Activated naive CD4-positive, alpha-beta T cell (primary cell): ENCODE results near the gene LGI4.

Source experiments
- DNase-seq, 4 experiments: peaks; one replicate each; lab custom pipeline; 2025; lab: John Stamatoyannopoulos, UW

LGI4 gene

GRCh38 chr19:35123573-35123972 lies 11.3 kb downstream of the LGI4 start:
- no peak for DNase-seq

- DNase-seq, result no peak
Observed at GRCh38 chr19:35122687-35123551, 11.9 kb downstream of the LGI4 start.

GRCh38 chr19:35120898-35121297 lies 14.0 kb downstream of the LGI4 start:
- DNase-seq, result no peak

GRCh38 chr19:35120492-35120891 lies 14.4 kb downstream of the LGI4 start:
- DNase-seq, result no peak

- no peak for DNase-seq
Observed at GRCh38 chr19:35119578-35120155, 15.2 kb downstream of the LGI4 start.

GRCh38 chr19:35119091-35119490 lies 15.8 kb downstream of the LGI4 start:
- DNase-seq, result no peak

GRCh38 chr19:35118268-35119020 lies 16.4 kb downstream of the LGI4 start:
- DNase-seq, result no peak

- DNase-seq, result no peak
Observed at GRCh38 chr19:35117799-35118198, 17.1 kb downstream of the LGI4 start.

GRCh38 chr19:35117116-35117515 lies 17.7 kb downstream of the LGI4 start:
- DNase-seq, result no peak

- DNase-seq, result no peak
Observed at GRCh38 chr19:35116072-35116801, 18.6 kb downstream of the LGI4 start.

GRCh38 chr19:35115177-35115951 lies 19.5 kb downstream of the LGI4 start, which contains the start of gene FXYD3:
Gene FXYD3, plus strand, starts transcription at chr19:35115823. Its CDS starts 3,554 bp downstream, at chr19:35119377.
- DNase-seq, result no peak

- peak; percentile 45 to 63 (median 52) for DNase-seq
Observed at GRCh38 chr19:35114353-35115176, 20.3 kb downstream of the LGI4 start.

GRCh38 chr19:35112995-35113688 lies 21.7 kb downstream of the LGI4 start:
- no peak for DNase-seq

GRCh38 chr19:35110974-35111373 lies 23.9 kb downstream of the LGI4 start:
- DNase-seq, result no peak

- no peak for DNase-seq
Observed at GRCh38 chr19:35109395-35110112, 25.3 kb downstream of the LGI4 start.

GRCh38 chr19:35108730-35109129 lies 26.1 kb downstream of the LGI4 start:
- no peak for DNase-seq

GRCh38 chr19:35107545-35107944 lies 27.3 kb downstream of the LGI4 start:
- DNase-seq, result no peak

- no peak for DNase-seq
Observed at GRCh38 chr19:35106898-35107541, 27.8 kb downstream of the LGI4 start.

GRCh38 chr19:35106291-35106583 lies 28.6 kb downstream of the LGI4 start:
- DNase-seq, result no peak
